ENCODE measurements around the gene ZNF433.

Gene ZNF433

GRCh38 chr19:11989112-11989456, 46.4 kb downstream of the ZNF433 start:
- DNase-seq (ENCODE audit: low spot score) = no peak

GRCh38 chr19:11987405-11988281, 47.8 kb downstream of the ZNF433 start:
- DNase-seq (ENCODE audit: low spot score) = peak; percentile 89

GRCh38 chr19:11986754-11987153, 48.7 kb downstream of the ZNF433 start:
- DNase-seq (ENCODE audit: low spot score) = no peak

GRCh38 chr19:11984986-11985385, 50.5 kb downstream of the ZNF433 start:
- DNase-seq (ENCODE audit: low spot score) = no peak

- no peak for DNase-seq (ENCODE audit: low spot score)
Measured at GRCh38 chr19:11982526-11982925, 53.0 kb downstream of the ZNF433 start.

GRCh38 chr19:11979527-11979926, 56.0 kb downstream of the ZNF433 start:
- DNase-seq (ENCODE audit: low spot score) = no peak

GRCh38 chr19:11978492-11979100, 56.9 kb downstream of the ZNF433 start:
- DNase-seq (ENCODE audit: low spot score) = no peak

GRCh38 chr19:11973019-11973810, 62.3 kb downstream of the ZNF433 start:
- DNase-seq (ENCODE audit: low spot score) = no peak

GRCh38 chr19:11971041-11971440, 64.4 kb downstream of the ZNF433 start:
- no peak for DNase-seq (ENCODE audit: low spot score)

GRCh38 chr19:11970174-11970573, 65.3 kb downstream of the ZNF433 start:
- no peak for DNase-seq (ENCODE audit: low spot score)

GRCh38 chr19:11964858-11965645, 70.4 kb downstream of the ZNF433 start, which contains the start of gene ZNF763:
TSS of gene ZNF763 (plus strand) at chr19:11965040. CDS start at chr19:11965209, 169 bp downstream.
- peak; percentile 77 for DNase-seq (ENCODE audit: low spot score)

All from kidney capillary endothelial cell (primary cell).